Measurements from ENCODE around the gene SOWAHB.
A peak's percentile ranks its signal among the peaks of the same experiment; 100 is the strongest.

DNA sequence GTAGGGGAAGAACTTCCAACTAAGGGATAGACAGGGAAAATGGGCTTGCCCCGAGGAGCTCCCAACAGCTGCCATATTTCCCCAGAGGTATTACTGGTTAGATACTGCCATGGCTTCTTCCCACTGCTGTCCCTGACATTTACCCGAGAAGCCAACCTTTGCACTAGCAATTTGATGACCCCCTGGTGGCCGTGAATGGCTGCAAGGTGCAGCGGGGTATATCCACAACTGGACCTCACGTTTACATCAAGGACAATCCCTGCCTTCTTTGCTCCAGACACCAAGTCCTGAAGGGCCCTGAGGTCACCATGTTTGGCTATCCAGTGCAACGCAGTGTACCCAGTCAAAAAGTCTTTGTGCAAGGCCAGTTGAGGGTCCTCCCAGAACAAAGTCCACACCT is 2.3 kb downstream of the SOWAHB start:
- TF ChIP-seq CTCF (IDR thresholded peaks at IDR 0.05) (peak; percentile 20; the same call in 1 of the 2 replicates), ZFX (IDR thresholded peaks at IDR 0.05; ENCODE audit: borderline replicate concordance) (no peak)
